ENCODE data around the gene SNX22. TPM values are rescaled to one million over a fixed set of nuclear protein-coding genes. Genes with fewer than 3 reads are reported as not detected.

Gene SNX22
- total RNA-seq, 1 experiment from 2014 or later = 2.6 TPM

DNA sequence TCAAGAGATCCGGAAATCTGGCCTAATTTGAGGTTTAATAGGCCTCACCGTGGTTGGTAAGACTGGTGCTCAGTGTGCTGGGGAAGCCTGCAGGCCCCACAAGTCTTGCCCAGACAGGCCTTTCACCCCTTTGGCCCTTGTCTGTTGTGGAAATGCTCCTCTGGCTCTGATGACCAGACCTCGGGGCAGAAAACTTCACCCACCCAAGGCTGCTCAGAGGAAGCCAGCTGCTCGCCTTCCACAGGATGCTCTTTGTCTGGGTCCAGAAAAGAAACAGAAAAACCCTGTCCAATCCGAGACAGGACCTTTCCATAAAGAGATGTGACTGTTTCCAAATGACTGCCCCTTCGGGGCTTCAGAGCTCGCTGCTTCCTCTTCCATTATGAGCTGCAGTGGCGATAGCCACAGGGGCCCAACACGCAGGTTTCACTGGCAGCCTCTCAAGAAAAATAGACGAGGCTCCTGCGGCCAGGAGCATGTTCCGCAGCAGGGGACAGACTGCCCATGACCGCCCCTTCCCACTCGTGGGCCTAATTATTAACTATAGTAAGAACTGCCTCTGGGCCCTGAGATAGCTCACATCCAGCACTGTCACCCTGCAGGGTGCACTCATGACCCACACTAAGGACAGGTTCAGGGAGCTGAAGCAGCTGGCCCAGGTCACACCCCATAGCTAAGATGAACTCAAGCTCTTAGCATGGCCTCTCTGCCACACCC, 6.8 kb upstream of the SNX22 start:
- no peak for TF ChIP-seq EZH2 (IDR thresholded peaks at IDR 0.05; ENCODE audit: borderline replicate concordance, low read depth, low read length, poor library complexity, severe bottlenecking)
- TF ChIP-seq, protein P1, sequence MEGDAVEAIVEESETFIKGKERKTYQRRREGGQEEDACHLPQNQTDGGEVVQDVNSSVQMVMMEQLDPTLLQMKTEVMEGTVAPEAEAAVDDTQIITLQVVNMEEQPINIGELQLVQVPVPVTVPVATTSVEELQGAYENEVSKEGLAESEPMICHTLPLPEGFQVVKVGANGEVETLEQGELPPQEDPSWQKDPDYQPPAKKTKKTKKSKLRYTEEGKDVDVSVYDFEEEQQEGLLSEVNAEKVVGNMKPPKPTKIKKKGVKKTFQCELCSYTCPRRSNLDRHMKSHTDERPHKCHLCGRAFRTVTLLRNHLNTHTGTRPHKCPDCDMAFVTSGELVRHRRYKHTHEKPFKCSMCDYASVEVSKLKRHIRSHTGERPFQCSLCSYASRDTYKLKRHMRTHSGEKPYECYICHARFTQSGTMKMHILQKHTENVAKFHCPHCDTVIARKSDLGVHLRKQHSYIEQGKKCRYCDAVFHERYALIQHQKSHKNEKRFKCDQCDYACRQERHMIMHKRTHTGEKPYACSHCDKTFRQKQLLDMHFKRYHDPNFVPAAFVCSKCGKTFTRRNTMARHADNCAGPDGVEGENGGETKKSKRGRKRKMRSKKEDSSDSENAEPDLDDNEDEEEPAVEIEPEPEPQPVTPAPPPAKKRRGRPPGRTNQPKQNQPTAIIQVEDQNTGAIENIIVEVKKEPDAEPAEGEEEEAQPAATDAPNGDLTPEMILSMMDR (conservative IDR thresholded peaks at IDR 0.05; ENCODE audit: low read depth, low read length) = no peak
- CTCF ChIA-PET = interaction anchor here (1.7 kb wide), 1 partner anchor 9 kb away, joined by 8 read pairs; no protein-coding TSS in a partner anchor

DNA sequence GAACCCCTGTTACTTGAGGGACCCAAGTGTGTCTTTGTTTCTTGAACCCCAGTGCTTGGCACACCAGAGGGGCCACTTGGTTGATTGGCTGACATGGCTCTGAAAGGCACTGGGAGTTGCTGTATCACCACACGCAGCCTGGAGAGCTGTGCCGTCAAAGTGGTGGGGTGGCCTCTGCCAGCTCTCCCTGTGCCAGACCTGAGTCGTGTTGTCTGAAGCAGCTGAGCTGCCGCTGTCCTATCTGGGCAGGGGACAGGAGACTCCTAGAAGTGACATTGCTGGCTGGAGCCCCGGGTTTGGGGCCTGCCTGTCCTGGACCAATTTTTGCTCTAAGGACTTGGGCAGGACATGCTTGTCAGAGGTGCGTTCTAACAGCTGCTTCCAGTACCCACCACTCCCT, 5.5 kb upstream of the SNX22 start:
- DNase-seq (ENCODE audit: low spot score) = no peak
- POLR2A ChIA-PET (ENCODE audit: low non-redundant PET) = no interaction called here

More for the DNA sequence above, 6.8 kb upstream of the SNX22 start:
- intact Hi-C loops (cut with micrococcal nuclease; ENCODE audit: unreplicated experiment) = no loop called here
- Histone ChIP-seq H3K9me3 (ENCODE audit: low read depth, low read length, poor library complexity, severe bottlenecking) (no peaks in the 10 kb centered on the region), H3K27ac (ENCODE audit: low read depth, low read length, poor library complexity, severe bottlenecking) (no peak overlapping the region), H3K4me1 (ENCODE audit: insufficient read depth, low read length, poor library complexity, severe bottlenecking) (peaks cover 14% of the 10 kb centered on the region), H3K36me3 (ENCODE audit: insufficient read depth, low read length, poor library complexity, severe bottlenecking) (peaks cover 6% of the 10 kb centered on the region), H3K4me3 (ENCODE audit: low read depth, low read length, poor library complexity, severe bottlenecking) (no peak overlapping the region), H3K27me3 (replicated peaks; ENCODE audit: insufficient read depth, low read depth, low read length, poor library complexity) (no peaks in the 10 kb centered on the region)
- no peak for DNase-seq (ENCODE audit: low spot score)
- no TSS peak for BruUV-seq (replicated peaks)
- POLR2A ChIA-PET (ENCODE audit: low non-redundant PET) = no interaction called here

DNA sequence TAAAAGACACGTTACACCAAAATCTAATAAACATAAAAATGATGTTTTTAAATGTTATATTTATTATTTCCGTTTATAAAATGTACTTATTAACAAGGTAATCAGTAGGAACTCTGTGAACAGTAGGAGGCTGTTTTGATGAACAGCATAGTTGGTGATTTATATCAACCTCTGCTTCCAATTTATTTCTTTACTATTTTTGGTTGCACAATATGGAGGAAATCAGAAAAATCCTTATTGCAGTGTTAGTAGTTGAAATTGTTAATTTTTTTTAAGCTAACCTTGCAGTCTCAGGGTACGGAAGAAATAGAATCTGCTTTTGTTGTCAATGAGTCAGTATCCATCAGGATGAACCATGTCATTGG, 5.0 kb upstream of the SNX22 start:
- Histone ChIP-seq H3K27me3 (replicated peaks; ENCODE audit: insufficient read depth, low read depth, low read length, poor library complexity) (no peaks in the 10 kb centered on the region), H3K36me3 (ENCODE audit: insufficient read depth, low read length, poor library complexity, severe bottlenecking) (peaks cover under 1% of the 10 kb centered on the region), H3K9me3 (ENCODE audit: low read depth, low read length, poor library complexity, severe bottlenecking) (no peaks in the 10 kb centered on the region), H3K4me1 (ENCODE audit: insufficient read depth, low read length, poor library complexity, severe bottlenecking) (peaks cover 18% of the 10 kb centered on the region), H3K4me3 (ENCODE audit: low read depth, low read length, poor library complexity, severe bottlenecking) (no peak overlapping the region), H3K27ac (ENCODE audit: low read depth, low read length, poor library complexity, severe bottlenecking) (no peak overlapping the region)
- no TSS peak for BruUV-seq (replicated peaks)
- intact Hi-C loops (cut with micrococcal nuclease; ENCODE audit: unreplicated experiment) = no loop called here
- TF ChIP-seq, protein P1 (conservative IDR thresholded peaks at IDR 0.05; ENCODE audit: low read depth, low read length) = no peak
- TF ChIP-seq EZH2 (IDR thresholded peaks at IDR 0.05; ENCODE audit: borderline replicate concordance, low read depth, low read length, poor library complexity, severe bottlenecking) = no peak
- ChIA-PET CTCF (no interaction called here), POLR2A (ENCODE audit: low non-redundant PET) (no interaction called here)
- DNase-seq (ENCODE audit: low spot score) = no peak

More for the DNA sequence above, 5.5 kb upstream of the SNX22 start:
- no TSS peak for BruUV-seq (replicated peaks)
- no peak for TF ChIP-seq EZH2 (IDR thresholded peaks at IDR 0.05; ENCODE audit: borderline replicate concordance, low read depth, low read length, poor library complexity, severe bottlenecking)
- TF ChIP-seq, protein P1 (conservative IDR thresholded peaks at IDR 0.05; ENCODE audit: low read depth, low read length) = no peak
- Histone ChIP-seq H3K27ac (ENCODE audit: low read depth, low read length, poor library complexity, severe bottlenecking) (no peak overlapping the region), H3K27me3 (replicated peaks; ENCODE audit: insufficient read depth, low read depth, low read length, poor library complexity) (no peaks in the 10 kb centered on the region), H3K4me3 (ENCODE audit: low read depth, low read length, poor library complexity, severe bottlenecking) (no peak overlapping the region), H3K36me3 (ENCODE audit: insufficient read depth, low read length, poor library complexity, severe bottlenecking) (peaks cover 5% of the 10 kb centered on the region), H3K4me1 (ENCODE audit: insufficient read depth, low read length, poor library complexity, severe bottlenecking) (peaks cover 15% of the 10 kb centered on the region), H3K9me3 (ENCODE audit: low read depth, low read length, poor library complexity, severe bottlenecking) (no peaks in the 10 kb centered on the region)
- CTCF ChIA-PET = interaction anchor here (1.7 kb wide), 1 partner anchor 8 kb away, joined by 8 read pairs; no protein-coding TSS in a partner anchor
- intact Hi-C loops (cut with micrococcal nuclease; ENCODE audit: unreplicated experiment) = no loop called here

Measured in A673 (cell line).